Measurements from ENCODE around the gene CYP3A7.
"Not testable (repeated sequence)": the region's sequence is repeated elsewhere in the genome, so short reads cannot be mapped to it uniquely, and the experiment has no call there.

DNA sequence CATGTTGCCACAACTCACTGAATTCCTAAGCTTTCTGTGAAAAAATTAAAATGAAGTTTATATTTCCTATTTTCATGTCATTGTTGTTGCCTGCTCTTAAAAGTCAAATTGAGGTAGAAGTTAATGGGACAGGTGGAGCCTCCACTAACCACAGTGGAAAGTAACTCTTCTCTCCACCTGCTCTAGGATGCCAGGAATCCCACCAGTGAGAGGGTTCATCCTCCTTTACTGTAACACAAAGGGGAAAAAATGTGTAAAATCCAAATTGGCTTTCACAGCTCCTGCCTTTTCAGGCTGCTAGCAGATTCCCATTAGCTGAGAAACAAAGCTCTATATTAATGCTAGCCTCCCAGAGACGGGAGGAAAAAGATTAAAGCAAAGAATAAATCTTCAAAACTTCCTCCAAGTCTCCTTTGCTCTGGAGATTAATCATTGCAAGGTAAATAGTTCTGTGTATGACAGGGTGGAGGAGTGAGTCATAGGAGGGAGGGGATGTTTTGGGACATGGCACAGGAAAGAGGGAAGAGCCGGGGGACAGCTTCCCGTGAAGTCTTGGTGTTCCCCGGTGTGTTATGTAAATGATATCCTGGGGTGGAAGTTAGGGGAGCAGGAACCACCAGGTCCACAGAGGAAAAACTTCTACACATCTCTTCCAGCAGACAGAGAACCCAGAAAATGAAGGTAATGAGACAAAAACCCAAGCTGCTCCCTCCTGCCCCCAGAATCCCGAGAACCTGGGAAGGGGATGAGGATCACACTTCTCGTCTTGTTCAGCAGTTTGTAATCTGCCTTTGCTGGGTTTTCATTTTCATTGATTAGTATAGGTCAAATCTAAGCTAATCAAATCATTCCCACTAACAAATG, 35.9 kb downstream of the CYP3A7 start:
- TF ChIP-seq, protein P1, sequence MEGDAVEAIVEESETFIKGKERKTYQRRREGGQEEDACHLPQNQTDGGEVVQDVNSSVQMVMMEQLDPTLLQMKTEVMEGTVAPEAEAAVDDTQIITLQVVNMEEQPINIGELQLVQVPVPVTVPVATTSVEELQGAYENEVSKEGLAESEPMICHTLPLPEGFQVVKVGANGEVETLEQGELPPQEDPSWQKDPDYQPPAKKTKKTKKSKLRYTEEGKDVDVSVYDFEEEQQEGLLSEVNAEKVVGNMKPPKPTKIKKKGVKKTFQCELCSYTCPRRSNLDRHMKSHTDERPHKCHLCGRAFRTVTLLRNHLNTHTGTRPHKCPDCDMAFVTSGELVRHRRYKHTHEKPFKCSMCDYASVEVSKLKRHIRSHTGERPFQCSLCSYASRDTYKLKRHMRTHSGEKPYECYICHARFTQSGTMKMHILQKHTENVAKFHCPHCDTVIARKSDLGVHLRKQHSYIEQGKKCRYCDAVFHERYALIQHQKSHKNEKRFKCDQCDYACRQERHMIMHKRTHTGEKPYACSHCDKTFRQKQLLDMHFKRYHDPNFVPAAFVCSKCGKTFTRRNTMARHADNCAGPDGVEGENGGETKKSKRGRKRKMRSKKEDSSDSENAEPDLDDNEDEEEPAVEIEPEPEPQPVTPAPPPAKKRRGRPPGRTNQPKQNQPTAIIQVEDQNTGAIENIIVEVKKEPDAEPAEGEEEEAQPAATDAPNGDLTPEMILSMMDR (IDR thresholded peaks at IDR 0.05), result not testable (repeated sequence)
- not testable (repeated sequence) for TF ChIP-seq POLR2A (IDR thresholded peaks at IDR 0.05)
